PC-3 (cell line): Measurements from ENCODE around the gene ZNF540. TPM values are rescaled to one million over a fixed set of nuclear protein-coding genes. Genes with fewer than 3 reads are reported as not detected.

ENCODE experiments used
- ATAC-seq: fragments of 200-7000 bp; cut with Tn5 transposase; 2 replicates; pipeline ENCODE4 v1.9.1; 2020; ENCODE audit warnings: mild to moderate bottlenecking, moderate library complexity
- BruUV-seq: library from RNA; stranded (reverse); fragments of 400-500 nt; replicated peaks from 2 replicates; lab custom pipeline; 2021; lab: Mats Ljungman, UMichigan
- CTCF ChIA-PET: fragments of 300-600 bp; sonication (Branson Sonifier 250); formaldehyde crosslinking; loops from one replicate; lab custom pipeline; 2022; ENCODE audit warnings: antibody characterized with exemption; lab: Charles Lee
- POLR2A ChIA-PET: fragments of 300-600 bp; sonication (Branson Sonifier 250); formaldehyde crosslinking; loops from one replicate; lab custom pipeline; 2022; ENCODE audit warnings: antibody characterized with exemption; ENCODE audit not compliant: unreplicated experiment; lab: Charles Lee
- DNase-seq: peaks from one replicate; pipeline ENCODE4 v3.0.0-alpha.2; 2015
- H2AFZ ChIP-seq: fragments of 300-600 bp; sonication (generic); 2 replicates; pipeline ENCODE4 v1.6.0; 2016; ENCODE audit warnings: antibody characterized with exemption, low read length
- H3F3A ChIP-seq: fragments of 300-600 bp; sonication (generic); one replicate; pipeline ENCODE4 v1.6.0; 2017; ENCODE audit warnings: antibody characterized with exemption, low read length, control low read depth, mild to moderate bottlenecking; ENCODE audit not compliant: unreplicated experiment
- H3K27ac ChIP-seq: fragments of 300-600 bp; sonication (generic); 2 replicates; pipeline ENCODE4 v1.5.1; 2016; ENCODE audit warnings: mild to moderate bottlenecking, low read length
- H3K27me3 ChIP-seq: fragments of 300-600 bp; sonication (generic); 2 replicates; pipeline ENCODE4 v1.6.1; 2016; ENCODE audit warnings: low read length, mixed read lengths
- H3K36me3 ChIP-seq: fragments of 300-600 bp; sonication (generic); 2 replicates; pipeline ENCODE4 v1.6.1; 2016; ENCODE audit warnings: low read depth, mixed run types, low read length, mixed read lengths
- H3K4me1 ChIP-seq: fragments of 300-600 bp; sonication (generic); 2 replicates; pipeline ENCODE4 v1.5.1; 2016; ENCODE audit warnings: low read length; ENCODE audit not compliant: insufficient read depth
- H3K4me2 ChIP-seq: fragments of 300-600 bp; sonication (generic); 2 replicates; pipeline ENCODE4 v1.6.0; 2016; ENCODE audit warnings: low read length
- H3K4me3 ChIP-seq: fragments of 300-600 bp; sonication (generic); 2 replicates; pipeline ENCODE4 v1.5.1; 2016; ENCODE audit warnings: mild to moderate bottlenecking, low read length, mixed read lengths
- H3K79me2 ChIP-seq: fragments of 300-600 bp; sonication (generic); 2 replicates; pipeline ENCODE4 v1.6.1; 2017; ENCODE audit warnings: low read length, mixed read lengths
- H3K9ac ChIP-seq: fragments of 300-600 bp; sonication (generic); 2 replicates; pipeline ENCODE4 v1.6.0; 2016; ENCODE audit warnings: mild to moderate bottlenecking, low read length
- H3K9me2 ChIP-seq: fragments of 300-600 bp; sonication (generic); replicated peaks from 2 replicates; pipeline ENCODE4 v1.6.1; 2016; ENCODE audit warnings: mixed run types, low read length, mixed read lengths
- H3K9me3 ChIP-seq: fragments of 300-600 bp; sonication (generic); 2 replicates; pipeline ENCODE4 v1.6.1; 2016; ENCODE audit warnings: low read length, mixed read lengths
- H4K20me1 ChIP-seq: fragments of 300-600 bp; sonication (generic); 2 replicates; pipeline ENCODE4 v1.6.1; 2016; ENCODE audit warnings: low read length, mixed read lengths
- CTCF ChIP-seq: fragments of 300-600 bp; sonication (generic); conservative IDR thresholded peaks from 2 replicates; pipeline ENCODE4 v1.5.1; 2017; ENCODE audit warnings: antibody characterized with exemption, low read depth, mild to moderate bottlenecking, low read length
- EZH2 ChIP-seq: fragments of 300-600 bp; sonication (generic); IDR thresholded peaks from one replicate; pipeline ENCODE4 v1.6.1; 2017; ENCODE audit warnings: antibody characterized with exemption, mild to moderate bottlenecking, low read length; ENCODE audit not compliant: unreplicated experiment
- EZH2phosphoT487 ChIP-seq: fragments of 300-600 bp; sonication (generic); IDR thresholded peaks from 2 replicates; pipeline ENCODE4 v1.6.1; 2018; ENCODE audit warnings: mild to moderate bottlenecking, antibody characterized with exemption, low read length, borderline replicate concordance
- intact Hi-C: fragments of 100-400 bp; cut with micrococcal nuclease; formaldehyde crosslinking; loops from 2 replicates; pipeline ENCODE4 v1.9.0; 2023
- total RNA-seq: library from RNA; depleted of rRNA; stranded (reverse); fragments of >200 nt; gene quantifications from 2 replicates; pipeline ENCODE4 v1.2.3, GENCODE V29; 2014

The ZNF540 gene
- total RNA-seq, 1 experiment from 2014 or later: 0.22 TPM

- CTCF ChIA-PET: no interaction called here
These were observed 59.4 kb downstream of the ZNF540 start for GRCh38 chr19:37654118-37654517.

GRCh38 chr19:37654629-37655300 is 60.1 kb downstream of the ZNF540 start:
- CTCF ChIA-PET: no interaction called here
- H3K9me3 ChIP-seq: peaks cover 12% of the 10 kb centered on the region; the same call in 1 of the 2 replicates
- ATAC-seq (peak; percentile 68), DNase-seq (peak; percentile 19)
- BruUV-seq: no TSS peak
- H3F3A ChIP-seq: no peaks in the 10 kb centered on the region
- no peaks in the 10 kb centered on the region for H3K9me2 ChIP-seq
- intact Hi-C loops: no loop called here
- H2AFZ ChIP-seq: peak overlapping the region; percentile 91
- peaks cover 13% of the 10 kb centered on the region for H3K36me3 ChIP-seq
- TF ChIP-seq EZH2 (no peak), EZH2phosphoT487 (no peak), CTCF (no peak)
- POLR2A ChIA-PET: no interaction called here
- H3K4me1 ChIP-seq: peaks cover 8% of the 10 kb centered on the region; the same call in 1 of the 2 replicates
- H3K4me3 ChIP-seq: peak overlapping the region; percentile 83
- H4K20me1 ChIP-seq: no peaks in the 10 kb centered on the region
- H3K27me3 ChIP-seq: no peaks in the 10 kb centered on the region
- H3K79me2 ChIP-seq: peaks cover 29% of the 10 kb centered on the region
- H3K27ac ChIP-seq: peak overlapping the region; percentile 23
- H3K9ac ChIP-seq: peak overlapping the region; percentile 79
- H3K4me2 ChIP-seq: peak overlapping the region; percentile 67

More at GRCh38 chr19:37654118-37654517, 59.4 kb downstream of the ZNF540 start:
- H3K4me3 ChIP-seq: peak overlapping the region; percentile 83
- BruUV-seq: TSS peak; percentile 56
- ATAC-seq (no peak), DNase-seq (no peak)
- POLR2A ChIA-PET: no interaction called here
- peaks cover 8% of the 10 kb centered on the region; the same call in 1 of the 2 replicates for H3K4me1 ChIP-seq
- H3K27ac ChIP-seq: no peak overlapping the region
- H3K79me2 ChIP-seq: peaks cover 29% of the 10 kb centered on the region
- TF ChIP-seq EZH2 (no peak), EZH2phosphoT487 (no peak), CTCF (no peak)
- peaks cover 16% of the 10 kb centered on the region for H3K36me3 ChIP-seq
- H3K9me2 ChIP-seq: no peaks in the 10 kb centered on the region
- H3K4me2 ChIP-seq: peak overlapping the region; percentile 67
- H4K20me1 ChIP-seq: no peaks in the 10 kb centered on the region
- peak overlapping the region; percentile 91 for H2AFZ ChIP-seq
- peaks cover 12% of the 10 kb centered on the region; the same call in 1 of the 2 replicates for H3K9me3 ChIP-seq
- intact Hi-C loops: no loop called here
- H3F3A ChIP-seq: no peaks in the 10 kb centered on the region
- H3K27me3 ChIP-seq: no peaks in the 10 kb centered on the region
- H3K9ac ChIP-seq: peak overlapping the region; percentile 79; the same call in 1 of the 2 replicates

- Histone ChIP-seq H3K36me3 (peaks cover 12% of the 10 kb centered on the region), H3K9me3 (peaks cover 12% of the 10 kb centered on the region; the same call in 1 of the 2 replicates), H3K4me3 (peak within 1 kb of the TSS; percentile 83), H3K79me2 (peaks cover 29% of the 10 kb centered on the region), H3K27me3 (no peaks in the 10 kb centered on the region), H2AFZ (peak within 1 kb of the TSS; percentile 91), H3K9ac (peak within 1 kb of the TSS; percentile 79), H4K20me1 (no peaks in the 10 kb centered on the region), H3K4me2 (peak within 1 kb of the TSS; percentile 67), H3K27ac (peak within 1 kb of the TSS; percentile 23), H3K4me1 (peaks cover 8% of the 10 kb centered on the region; the same call in 1 of the 2 replicates), H3K9me2 (no peaks in the 10 kb centered on the region), H3F3A (no peaks in the 10 kb centered on the region)
- ATAC-seq (peak; percentile 89), DNase-seq (peak; percentile 70)
- intact Hi-C loops: no loop called here
- TF ChIP-seq EZH2phosphoT487: no peak
- TF ChIP-seq EZH2: no peak
- TF ChIP-seq CTCF: no peak
- ChIA-PET CTCF (no interaction called here), POLR2A (no interaction called here)
- BruUV-seq: no TSS peak
These were observed 60.6 kb downstream of the ZNF540 start, which contains the start of gene ZFP30 for GRCh38 chr19:37655301-37655688. TSS of gene ZFP30 (minus strand) at chr19:37655465. CDS start at chr19:37647822, 7,643 bp downstream.
